ENCODE data around the gene TRAPPC10.

The TRAPPC10 gene

GRCh38 chr21:44066116-44066515 lies 54.0 kb downstream of the TRAPPC10 start:
- no peak overlapping the region for H3K4me3 ChIP-seq (replicated peaks; ENCODE audit: low read depth, low read length)
- TF ChIP-seq, protein P1, sequence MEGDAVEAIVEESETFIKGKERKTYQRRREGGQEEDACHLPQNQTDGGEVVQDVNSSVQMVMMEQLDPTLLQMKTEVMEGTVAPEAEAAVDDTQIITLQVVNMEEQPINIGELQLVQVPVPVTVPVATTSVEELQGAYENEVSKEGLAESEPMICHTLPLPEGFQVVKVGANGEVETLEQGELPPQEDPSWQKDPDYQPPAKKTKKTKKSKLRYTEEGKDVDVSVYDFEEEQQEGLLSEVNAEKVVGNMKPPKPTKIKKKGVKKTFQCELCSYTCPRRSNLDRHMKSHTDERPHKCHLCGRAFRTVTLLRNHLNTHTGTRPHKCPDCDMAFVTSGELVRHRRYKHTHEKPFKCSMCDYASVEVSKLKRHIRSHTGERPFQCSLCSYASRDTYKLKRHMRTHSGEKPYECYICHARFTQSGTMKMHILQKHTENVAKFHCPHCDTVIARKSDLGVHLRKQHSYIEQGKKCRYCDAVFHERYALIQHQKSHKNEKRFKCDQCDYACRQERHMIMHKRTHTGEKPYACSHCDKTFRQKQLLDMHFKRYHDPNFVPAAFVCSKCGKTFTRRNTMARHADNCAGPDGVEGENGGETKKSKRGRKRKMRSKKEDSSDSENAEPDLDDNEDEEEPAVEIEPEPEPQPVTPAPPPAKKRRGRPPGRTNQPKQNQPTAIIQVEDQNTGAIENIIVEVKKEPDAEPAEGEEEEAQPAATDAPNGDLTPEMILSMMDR (IDR thresholded peaks at IDR 0.05; ENCODE audit: low read length, missing control alignments), result no peak
- DNase-seq (ENCODE audit: low read depth), result no peak

DNA sequence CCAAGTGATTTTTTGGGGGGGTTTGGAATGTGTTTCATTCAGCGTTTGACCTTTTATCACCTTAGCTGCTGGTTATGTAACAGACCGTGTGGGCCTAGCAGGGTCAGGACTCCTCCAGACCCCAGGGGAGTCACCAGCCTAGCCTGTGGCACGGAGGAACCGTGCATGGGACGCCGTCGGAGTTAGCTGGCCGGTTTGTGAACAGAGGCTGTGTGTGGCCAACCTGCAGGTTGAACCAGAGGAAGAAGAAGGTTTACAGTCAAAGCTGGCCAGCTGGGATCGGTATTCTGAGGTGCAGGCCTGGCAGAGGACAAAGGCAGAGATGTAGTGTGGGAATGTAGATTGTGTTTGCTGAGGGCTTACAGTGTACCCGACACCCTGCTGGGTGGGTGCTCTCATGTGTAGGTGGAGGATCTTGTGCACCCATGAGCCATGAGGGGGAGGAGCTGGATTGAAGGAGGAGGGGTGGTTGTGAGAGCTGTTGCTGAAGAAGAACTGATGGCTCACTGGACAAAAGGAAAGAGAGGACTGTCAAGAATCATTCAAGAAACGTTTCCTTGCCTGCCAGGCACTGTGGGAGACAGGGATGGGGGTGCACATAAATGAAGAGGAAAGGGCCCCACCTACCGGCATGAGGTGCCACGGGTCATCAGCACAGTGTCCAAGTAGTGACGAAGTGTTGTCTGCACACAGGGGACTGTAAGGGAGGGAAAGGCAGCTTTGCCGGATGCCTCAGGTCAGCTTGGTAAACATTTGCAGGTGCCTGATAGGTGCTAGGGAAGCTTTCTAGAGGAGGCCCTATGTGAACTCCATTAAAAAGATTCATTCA lies 55.1 kb downstream of the TRAPPC10 start:
- TF ChIP-seq, protein P1 (IDR thresholded peaks at IDR 0.05; ENCODE audit: low read length, missing control alignments), result no peak
- no peak for DNase-seq (ENCODE audit: low read depth)
- H3K4me3 ChIP-seq (replicated peaks; ENCODE audit: low read depth, low read length), result no peak overlapping the region

DNA sequence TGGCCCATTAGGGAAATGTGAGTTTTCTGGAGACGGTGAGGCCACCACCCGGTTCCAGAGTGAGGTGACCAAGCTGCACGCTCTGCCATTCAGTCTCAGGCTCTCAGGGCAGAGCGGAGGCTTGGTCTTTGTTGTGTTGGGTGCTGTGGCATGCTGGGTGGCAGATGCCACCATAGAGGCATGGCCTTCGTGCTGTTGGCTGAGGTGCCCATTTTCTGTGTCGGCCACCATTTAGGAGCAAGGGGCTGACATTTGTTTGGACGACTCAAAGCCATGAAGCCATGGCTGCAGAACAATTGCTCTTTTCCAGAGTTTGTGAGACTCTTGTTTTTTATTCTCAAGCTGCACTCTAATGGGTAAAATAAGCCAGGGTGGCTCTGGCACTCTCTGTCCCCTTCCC lies 58.3 kb downstream of the TRAPPC10 start:
- no peak for DNase-seq (ENCODE audit: low read depth)
- H3K4me3 ChIP-seq (replicated peaks; ENCODE audit: low read depth, low read length), result no peak overlapping the region
- TF ChIP-seq, protein P1 (IDR thresholded peaks at IDR 0.05; ENCODE audit: low read length, missing control alignments), result no peak

GRCh38 chr21:44071359-44072104 lies 59.4 kb downstream of the TRAPPC10 start:
- no peak for DNase-seq (ENCODE audit: low read depth)
- H3K4me3 ChIP-seq (replicated peaks; ENCODE audit: low read depth, low read length), result no peak overlapping the region
- TF ChIP-seq, protein P1 (IDR thresholded peaks at IDR 0.05; ENCODE audit: low read length, missing control alignments), result no peak

- TF ChIP-seq, protein P1 (IDR thresholded peaks at IDR 0.05; ENCODE audit: low read length, missing control alignments), result no peak
- DNase-seq (ENCODE audit: low read depth), result no peak
These were observed 60.0 kb downstream of the TRAPPC10 start for GRCh38 chr21:44072111-44072510.

DNA sequence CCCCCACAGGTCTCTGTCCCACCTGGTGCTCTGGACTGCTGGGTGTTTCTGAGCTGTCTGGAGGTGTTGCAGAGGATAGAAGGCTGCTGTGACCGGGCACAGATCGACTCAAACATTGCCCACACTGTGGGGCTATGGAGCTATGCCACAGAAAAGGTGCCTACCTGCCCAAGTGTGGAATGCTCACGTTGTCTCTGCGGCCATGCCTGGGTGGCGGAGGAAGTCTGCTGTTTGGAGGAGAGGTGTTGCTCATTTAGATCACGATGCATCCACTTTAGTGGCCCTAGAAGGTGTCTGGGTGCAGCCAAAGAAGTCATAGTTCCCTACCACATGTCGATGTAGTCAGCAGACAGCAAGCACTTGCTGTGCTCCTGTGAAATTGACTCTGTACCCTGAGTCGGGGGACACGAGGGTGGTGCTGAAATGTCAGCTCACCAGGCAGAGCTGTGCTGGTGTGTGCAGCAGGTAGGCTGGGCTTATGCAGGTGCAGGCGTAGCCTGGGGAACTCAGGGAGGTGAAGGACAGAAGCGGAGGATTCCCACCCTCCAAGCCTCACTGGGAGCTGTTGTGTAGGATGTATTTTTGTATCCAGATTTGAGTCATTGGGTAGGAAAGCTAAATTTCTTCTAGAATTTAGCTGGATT lies 62.3 kb downstream of the TRAPPC10 start:
- TF ChIP-seq, protein P1 (IDR thresholded peaks at IDR 0.05; ENCODE audit: low read length, missing control alignments), result no peak
- no peak for DNase-seq (ENCODE audit: low read depth)

More at GRCh38 chr21:44072111-44072510, 60.0 kb downstream of the TRAPPC10 start:
- no peak overlapping the region for H3K4me3 ChIP-seq (replicated peaks; ENCODE audit: low read depth, low read length)

More for the DNA sequence above, 62.3 kb downstream of the TRAPPC10 start:
- H3K4me3 ChIP-seq (replicated peaks; ENCODE audit: low read depth, low read length), result no peak overlapping the region
